Transverse colon (tissue), 4 donors: Measurements from ENCODE around the gene ANP32B. TPM values are rescaled to one million over a fixed set of nuclear protein-coding genes. Genes with fewer than 3 reads are reported as not detected.
A peak's percentile ranks its signal among the peaks of the same experiment; 100 is the strongest.
"Not testable (repeated sequence)": the region's sequence is repeated elsewhere in the genome, so short reads cannot be mapped to it uniquely, and the experiment has no call there.

Source experiments
- DNase-seq: peaks from one replicate; pipeline ENCODE4 v3.0.0-alpha.2; 2019
- H3K27ac ChIP-seq, 4 donors: fragments of 200-600 bp; sonication (generic); 2 replicates each; pipeline ENCODE4 v1.5.1; 2016 to 2018; ENCODE audit warnings: inconsistent platforms in 4 of 4
- H3K27me3 ChIP-seq: fragments of 200-600 bp; sonication (generic); 2 replicates; pipeline ENCODE4 v1.5.1; 2017; ENCODE audit warnings: inconsistent platforms
- H3K36me3 ChIP-seq, 4 donors: fragments of 200-600 bp; sonication (generic); 2 replicates each; pipeline ENCODE4 v1.5.1; 2017 to 2019; ENCODE audit warnings: inconsistent platforms in 4 of 4
- H3K4me1 ChIP-seq, 4 donors: fragments of 200-600 bp; sonication (generic); 2 replicates each; pipeline ENCODE4 v1.5.1; 2017 to 2020; ENCODE audit warnings: inconsistent platforms in 4 of 4
- H3K4me3 ChIP-seq, 4 donors: fragments of 200-600 bp; sonication (generic); 1 replicate in 1 of 4; 2 replicates in 3 of 4; pipeline versions ENCODE4 v1.5.1 to v1.6.1; 2017 to 2019; ENCODE audit warnings: inconsistent platforms in 4 of 4
- H3K9me3 ChIP-seq, 2 donors: fragments of 200-600 bp; sonication (generic); 2 replicates each; pipeline ENCODE4 v1.5.1; 2017 to 2019; ENCODE audit warnings: inconsistent platforms in 2 of 2
- CTCF ChIP-seq, 5 experiments: fragments of 200-600 bp in 3 of 5; fragments of 450-650 bp in 2 of 5; sonication (generic) in 3 of 5; IDR thresholded peaks; 1 replicate in 2 of 5; 2 replicates in 3 of 5; pipeline ENCODE4 v1.5.1; 2016 to 2017; ENCODE audit warnings: antibody characterized with exemption in 5 of 5, inconsistent platforms in 3 of 5, mild to moderate bottlenecking in 2 of 5, moderate library complexity in 1 of 5
- EP300 ChIP-seq: sonication (generic); formaldehyde crosslinking; IDR thresholded peaks from one replicate; pipeline ENCODE4 v1.6.1; 2017; ENCODE audit warnings: antibody characterized with exemption, low read depth
- POLR2A ChIP-seq: fragments of 450-650 bp; IDR thresholded peaks from one replicate; pipeline ENCODE4 v1.6.1; 2016; ENCODE audit warnings: antibody characterized with exemption, mild to moderate bottlenecking, moderate library complexity
- POLR2AphosphoS5 ChIP-seq, 3 donors: sonication (generic); formaldehyde crosslinking; IDR thresholded peaks; one replicate each; pipeline ENCODE4 v1.6.1; 2016; ENCODE audit warnings: antibody characterized with exemption in 3 of 3
- WGBS, 2 donors: methylation state at CpG; one replicate each; pipeline ENCODE4 v1.1.5; 2018; ENCODE audit warnings: low coverage in 1 of 2; 5-methylcytosine and 5-hydroxymethylcytosine counted together
- in situ Hi-C, 4 donors: fragments of 200-750 bp; cut with MboI; loops; one replicate each; pipeline versions ENCODE4 v1.15.0 to v1.15.1; 2017; ENCODE audit warnings: low sequenced_read_pairs in 3 of 4, low pct_ligation_motif_present in 1 of 4, low pct_unique_long_range_greater_than_20kb in 1 of 4
- intact Hi-C: fragments of 100-400 bp; cut with DNase I; formaldehyde crosslinking; loops from one replicate; pipeline ENCODE4 v1.15.1; 2023; ENCODE audit warnings: low total_unique reads
- total RNA-seq, 4 donors: library from RNA; depleted of rRNA; stranded (reverse); fragments of >200 nt; gene quantifications; one replicate each; pipeline ENCODE4 v1.1.0, GENCODE V29; 2016

Gene ANP32B
- total RNA-seq, 4 donors from 2014 or later = 37.4 to 65.6 (median 43.0) TPM

GRCh38 chr9:97975376-97975775 is 7.8 kb upstream of the ANP32B start:
- Histone ChIP-seq H3K4me1 (no peaks in the 10 kb centered on the region), H3K36me3 (no peaks in the 10 kb centered on the region), H3K9me3 (no peaks in the 10 kb centered on the region), H3K27ac (no peak overlapping the region), H3K4me3 (no peak overlapping the region), H3K27me3 (peaks cover 10% of the 10 kb centered on the region)
- intact Hi-C loops = no loop called here
- in situ Hi-C loops = loop anchor here in 1 of 4 donors (25.0 kb wide), 1 partner anchor 112 kb away; no protein-coding TSS in a partner anchor
- DNase-seq = no peak
- 58% methylated on average over 1 of the region's 1 CpG; no CpG with 5 or more reads in 1 of the 2 donors for whole genome bisulfite sequencing, 2 donors
- TF ChIP-seq POLR2A = no peak
- no peak for TF ChIP-seq EP300
- no peak for TF ChIP-seq CTCF (IDR thresholded peaks at IDR 0.05)
- no peak for TF ChIP-seq POLR2AphosphoS5 (IDR thresholded peaks at IDR 0.05)

GRCh38 chr9:97976633-97977032 is 6.5 kb upstream of the ANP32B start:
- H3K36me3 ChIP-seq, H3K27ac ChIP-seq, intact Hi-C loops, H3K27me3 ChIP-seq, DNase-seq, H3K9me3 ChIP-seq, H3K4me3 ChIP-seq: not testable (repeated sequence)
- WGBS, 2 donors = 91 to 100% methylated on average over 5 to 10 of the region's 10 CpGs
- peaks cover 6 to 11% (median 8%) of the 10 kb centered on the region in 4 donors for H3K4me1 ChIP-seq
- in situ Hi-C loops = loop anchor here in 1 of 4 donors (25.0 kb wide), 1 partner anchor 111 kb away; no protein-coding TSS in a partner anchor

- TF ChIP-seq POLR2A (no peak), EP300 (no peak)
- H3K27me3 ChIP-seq = no peaks in the 10 kb centered on the region
- H3K4me1 ChIP-seq = peaks cover 12 to 23% (median 17%) of the 10 kb centered on the region in 4 donors
- H3K27ac ChIP-seq = no peak overlapping the region
- H3K36me3 ChIP-seq = no peaks in the 10 kb centered on the region
- DNase-seq = no peak
- 89 to 97% methylated on average over 3 of the region's 3 CpGs for WGBS, 2 donors
- H3K4me3 ChIP-seq = no peak overlapping the region
- intact Hi-C loops (no loop called here), in situ Hi-C loops (loop anchor here in 1 of 4 donors (25.0 kb wide), 1 partner anchor 109 kb away; no protein-coding TSS in a partner anchor)
- H3K9me3 ChIP-seq = no peaks in the 10 kb centered on the region
These were observed 4.6 kb upstream of the ANP32B start for GRCh38 chr9:97978371-97979130.

GRCh38 chr9:97979788-97980478 is 3.2 kb upstream of the ANP32B start:
- in situ Hi-C loops = loop anchor here in 1 of 4 donors (25.0 kb wide), 1 partner anchor 107 kb away; no protein-coding TSS in a partner anchor
- H3K27me3 ChIP-seq = no peaks in the 10 kb centered on the region
- WGBS, 2 donors = 70 to 78% methylated on average over 6 to 7 of the region's 7 CpGs
- TF ChIP-seq EP300 = no peak
- no peak for TF ChIP-seq POLR2AphosphoS5 (IDR thresholded peaks at IDR 0.05)
- no peak for TF ChIP-seq CTCF (IDR thresholded peaks at IDR 0.05)
- TF ChIP-seq POLR2A = no peak
- H3K36me3 ChIP-seq = no peaks in the 10 kb centered on the region
- H3K4me3 ChIP-seq = no peak overlapping the region
- no peaks in the 10 kb centered on the region for H3K9me3 ChIP-seq
- no peak for DNase-seq
- H3K4me1 ChIP-seq = peaks cover 12 to 23% (median 17%) of the 10 kb centered on the region in 4 donors
- intact Hi-C loops = loop anchor here (5.0 to 10.0 kb wide), 3 partner anchors 55 to 77 kb away; partner anchors contain the start of genes NANS and TRMO
- H3K27ac ChIP-seq = peak overlapping the region in 2 of 4 donors; percentile 1 to 100

- Histone ChIP-seq H3K36me3 (no peaks in the 10 kb centered on the region), H3K27ac (peak overlapping the region; percentile 13 to 100 (median 78)), H3K4me1 (peaks cover 16 to 27% (median 20%) of the 10 kb centered on the region in 4 donors), H3K27me3 (no peaks in the 10 kb centered on the region), H3K9me3 (no peaks in the 10 kb centered on the region), H3K4me3 (no peak overlapping the region)
- TF ChIP-seq POLR2AphosphoS5 (IDR thresholded peaks at IDR 0.05) = no peak
- no peak for TF ChIP-seq EP300
- no peak for TF ChIP-seq CTCF (IDR thresholded peaks at IDR 0.05)
- no peak for TF ChIP-seq POLR2A
- in situ Hi-C loops = loop anchor here in 1 of 4 donors (25.0 kb wide), 1 partner anchor 107 kb away; no protein-coding TSS in a partner anchor
- peak; percentile 47 for DNase-seq
- intact Hi-C loops = loop anchor here (5.0 to 10.0 kb wide), 3 partner anchors 54 to 77 kb away; partner anchors contain the start of genes NANS and TRMO
- WGBS, 2 donors = 27 to 43% methylated on average over 4 of the region's 4 CpGs
These were observed 2.7 kb upstream of the ANP32B start for GRCh38 chr9:97980479-97980803.
